SU-DHL-6 (cell line): ENCODE data around the gene ABHD5.

Experiments
- H2AFZ ChIP-seq: fragments of 200-600 bp; sonication (generic); 2 replicates; pipeline ENCODE4 v1.6.1; 2014; ENCODE audit warnings: low read depth, mild to moderate bottlenecking, moderate library complexity, mixed read lengths, antibody characterized with exemption, low read length; ENCODE audit not compliant: severe bottlenecking
- H3F3A ChIP-seq: fragments of 200-600 bp; shearing (Covaris generic); 2 replicates; pipeline ENCODE4 v1.6.0; 2016; ENCODE audit warnings: antibody characterized with exemption, mild to moderate bottlenecking; ENCODE audit not compliant: insufficient read depth
- H3K27ac ChIP-seq: fragments of 200-600 bp; sonication (generic); 2 replicates; pipeline ENCODE4 v1.5.1; 2016; ENCODE audit warnings: low read depth, mild to moderate bottlenecking, low read length, moderate library complexity, mixed read lengths
- H3K27me3 ChIP-seq: fragments of 200-600 bp; sonication (generic), shearing (Covaris generic); 2 replicates; pipeline ENCODE4 v1.6.0; 2014; ENCODE audit warnings: mild to moderate bottlenecking, low read length
- H3K36me3 ChIP-seq: fragments of 200-600 bp; sonication (generic); 2 replicates; pipeline ENCODE4 v1.6.1; 2014; ENCODE audit warnings: mild to moderate bottlenecking, low read length, mixed read lengths
- H3K4me2 ChIP-seq: fragments of 300-600, 200-600 bp; shearing (Covaris generic), sonication (generic); 2 replicates; pipeline ENCODE4 v1.6.0; 2014; ENCODE audit warnings: low read length, low read depth, mild to moderate bottlenecking; ENCODE audit not compliant: poor library complexity, severe bottlenecking
- H3K4me3 ChIP-seq: fragments of 200-600 bp; sonication (generic); 2 replicates; pipeline ENCODE4 v1.5.1; 2014; ENCODE audit warnings: antibody characterized with exemption, low read length, mild to moderate bottlenecking, mixed read lengths; ENCODE audit not compliant: insufficient read depth, poor library complexity, severe bottlenecking
- H3K79me2 ChIP-seq: fragments of 200-600 bp; sonication (generic); 2 replicates; pipeline ENCODE4 v1.6.1; 2014; ENCODE audit warnings: mild to moderate bottlenecking, low read length, moderate library complexity; ENCODE audit not compliant: insufficient read depth
- H3K9ac ChIP-seq: fragments of 200-600 bp; sonication (generic); 2 replicates; pipeline ENCODE4 v1.7.0; 2014; ENCODE audit warnings: mild to moderate bottlenecking, low read length
- H3K9me2 ChIP-seq: fragments of 200-600 bp; sonication (generic); replicated peaks from 2 replicates; pipeline ENCODE4 v1.6.1; 2014; ENCODE audit warnings: low read length; ENCODE audit not compliant: insufficient read depth
- H3K9me3 ChIP-seq: fragments of 200-600 bp; sonication (generic); 2 replicates; pipeline ENCODE4 v1.6.1; 2014; ENCODE audit warnings: low read length, mixed read lengths; ENCODE audit not compliant: insufficient read depth
- H4K20me1 ChIP-seq: fragments of 200-600 bp; sonication (generic); 2 replicates; pipeline ENCODE4 v1.6.1; 2014; ENCODE audit warnings: low read depth, mild to moderate bottlenecking, antibody characterized with exemption, low read length, moderate library complexity, mixed read lengths
- CTCF ChIP-seq: fragments of 200-600 bp; sonication (generic); IDR thresholded peaks from one replicate; pipeline ENCODE4 v1.5.1; 2017; ENCODE audit warnings: antibody characterized with exemption, mild to moderate bottlenecking, low read length, moderate library complexity; ENCODE audit not compliant: insufficient read depth, poor library complexity, severe bottlenecking
- EZH2phosphoT487 ChIP-seq: fragments of 200-600 bp; sonication (generic), shearing (Covaris generic); conservative IDR thresholded peaks from 2 replicates; pipeline ENCODE4 v1.6.1; 2018; ENCODE audit warnings: mild to moderate bottlenecking, antibody characterized with exemption, low read length, moderate library complexity, mixed read lengths

The ABHD5 gene

DNA sequence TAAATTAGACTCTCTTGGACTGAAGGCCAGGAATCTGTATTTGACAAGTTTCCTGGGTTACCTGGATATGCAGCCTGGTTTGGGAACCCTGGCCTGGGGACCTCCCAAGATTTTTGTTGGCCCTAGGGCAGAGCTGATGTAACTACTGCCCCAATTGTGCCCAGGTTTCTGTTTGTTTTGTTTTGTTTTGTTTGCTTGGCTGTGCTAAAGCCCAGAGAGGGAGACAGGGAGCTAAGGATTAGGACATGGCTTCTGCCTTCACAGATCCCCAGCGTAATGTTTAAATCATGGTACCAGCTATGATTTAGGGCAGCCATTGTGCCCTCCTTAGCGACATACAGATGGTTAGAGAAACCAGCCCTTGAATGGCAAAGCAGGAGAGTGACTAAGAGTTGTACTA, 47.6 kb downstream of the ABHD5 start:
- H3F3A ChIP-seq = no peaks in the 10 kb centered on the region
- no peak overlapping the region for H2AFZ ChIP-seq
- H3K9ac ChIP-seq = no peak overlapping the region
- H3K9me2 ChIP-seq = no peaks in the 10 kb centered on the region
- no peak overlapping the region for H3K27ac ChIP-seq
- H4K20me1 ChIP-seq = no peaks in the 10 kb centered on the region
- no peaks in the 10 kb centered on the region for H3K9me3 ChIP-seq
- no peaks in the 10 kb centered on the region for H3K79me2 ChIP-seq
- no peak overlapping the region for H3K4me3 ChIP-seq
- no peaks in the 10 kb centered on the region for H3K27me3 ChIP-seq
- no peaks in the 10 kb centered on the region for H3K36me3 ChIP-seq
- H3K4me2 ChIP-seq = no peak overlapping the region
- TF ChIP-seq EZH2phosphoT487 (no peak), CTCF (no peak)

- no peak for TF ChIP-seq CTCF
- no peak for TF ChIP-seq EZH2phosphoT487
- no peaks in the 10 kb centered on the region for H3K27me3 ChIP-seq
- no peaks in the 10 kb centered on the region for H3K79me2 ChIP-seq
- H3K9me3 ChIP-seq = no peaks in the 10 kb centered on the region
- H3K9ac ChIP-seq = no peak overlapping the region
- no peaks in the 10 kb centered on the region for H4K20me1 ChIP-seq
- H3F3A ChIP-seq = no peaks in the 10 kb centered on the region
- no peak overlapping the region for H3K4me3 ChIP-seq
- H3K36me3 ChIP-seq = no peaks in the 10 kb centered on the region
- no peak overlapping the region for H2AFZ ChIP-seq
- H3K4me2 ChIP-seq = no peak overlapping the region
- H3K27ac ChIP-seq = no peak overlapping the region
- no peaks in the 10 kb centered on the region for H3K9me2 ChIP-seq
Measured at GRCh38 chr3:43742920-43743319, 52.2 kb downstream of the ABHD5 start.

- no peak overlapping the region for H3K4me2 ChIP-seq
Measured at GRCh38 chr3:43747641-43748040, 56.9 kb downstream of the ABHD5 start.

More at GRCh38 chr3:43747641-43748040, 56.9 kb downstream of the ABHD5 start:
- Histone ChIP-seq H4K20me1 (no peaks in the 10 kb centered on the region), H3K36me3 (no peaks in the 10 kb centered on the region), H3K9me2 (no peaks in the 10 kb centered on the region), H3K4me3 (no peak overlapping the region), H3K27me3 (no peaks in the 10 kb centered on the region), H3K9ac (no peak overlapping the region), H3K79me2 (no peaks in the 10 kb centered on the region), H3K27ac (no peak overlapping the region), H3F3A (no peaks in the 10 kb centered on the region), H2AFZ (no peak overlapping the region), H3K9me3 (no peaks in the 10 kb centered on the region)
- TF ChIP-seq EZH2phosphoT487 = no peak
- no peak for TF ChIP-seq CTCF
